Hematopoietic multipotent progenitor cell treated with erythropoietin and hydrocortisone succinate and interleukin-3 and kit ligand, for 17 days (in vitro differentiated cells): Measurements from ENCODE around the gene NOD2.

Source experiments
- DNase-seq: peaks from one replicate; pipeline ENCODE4 v3.0.0-alpha.2; 2015; ENCODE audit warnings: low spot score

Gene NOD2

DNA sequence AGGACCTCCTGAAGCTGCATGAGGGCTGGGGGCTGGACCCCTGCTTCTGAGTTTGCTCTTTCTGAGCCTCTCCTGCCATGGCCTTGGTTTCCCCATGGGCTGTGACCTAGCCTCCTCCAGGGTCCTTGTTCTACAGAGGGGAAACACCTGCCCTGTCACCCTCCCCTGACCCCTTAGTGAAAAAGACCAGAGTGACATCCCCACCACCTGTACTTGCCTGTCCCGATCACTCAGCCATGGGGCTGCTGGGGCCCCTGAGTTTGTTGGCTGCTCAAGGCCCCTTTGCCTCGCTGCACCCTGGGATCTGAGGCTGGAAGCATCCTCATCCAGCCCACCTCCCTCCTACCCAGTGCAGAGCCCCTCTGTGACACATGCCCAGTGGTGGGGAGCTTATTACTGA is 800 bp downstream of the NOD2 start:
- DNase-seq = no peak

DNA sequence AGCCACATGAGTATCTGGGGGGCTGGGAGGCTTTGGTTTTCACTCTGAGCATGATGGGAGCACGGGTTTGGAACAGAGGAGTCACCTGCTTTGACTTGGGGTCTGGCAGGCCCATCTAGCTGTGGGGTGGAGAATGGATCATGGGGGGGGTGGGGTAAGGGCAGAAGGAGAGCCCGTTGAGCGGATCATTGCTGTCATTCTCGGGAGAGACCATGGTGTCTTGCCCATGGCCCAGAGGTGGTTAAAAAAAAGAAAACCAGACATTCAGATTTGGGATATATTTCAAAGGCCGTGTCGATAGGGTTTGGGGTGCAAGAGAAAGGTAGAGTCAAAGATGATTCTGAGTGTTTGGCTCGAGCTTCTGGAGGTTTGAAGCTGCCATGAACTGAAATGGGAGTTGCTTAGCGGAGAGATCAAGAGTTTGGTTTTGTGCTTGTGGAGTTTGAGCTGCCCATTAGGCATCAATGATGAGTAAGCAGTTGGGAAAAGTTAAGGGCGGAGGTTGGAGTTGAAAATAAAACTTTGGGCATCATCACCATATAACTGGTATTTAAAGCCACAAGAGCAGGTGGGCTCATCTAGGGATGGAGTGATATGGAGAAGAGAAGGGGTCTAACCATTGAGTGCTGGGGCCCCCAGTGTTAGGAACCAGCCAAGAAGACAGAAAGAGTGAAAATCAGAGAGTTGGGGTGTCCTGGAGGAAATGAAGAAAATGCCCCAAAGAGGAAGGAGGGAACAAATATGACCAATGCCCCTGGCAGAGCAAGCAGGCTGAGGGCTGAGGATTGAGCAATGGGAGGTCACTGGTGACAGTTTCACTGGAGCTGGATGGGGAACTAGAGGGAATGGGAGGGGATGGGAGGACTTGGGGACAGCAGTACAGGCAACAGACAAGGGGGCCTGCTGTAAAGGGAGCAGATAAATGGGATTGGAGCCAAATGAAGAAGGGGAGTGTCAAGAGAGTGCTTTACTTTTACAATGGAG is 1.9 kb downstream of the NOD2 start:
- DNase-seq = no peak

DNA sequence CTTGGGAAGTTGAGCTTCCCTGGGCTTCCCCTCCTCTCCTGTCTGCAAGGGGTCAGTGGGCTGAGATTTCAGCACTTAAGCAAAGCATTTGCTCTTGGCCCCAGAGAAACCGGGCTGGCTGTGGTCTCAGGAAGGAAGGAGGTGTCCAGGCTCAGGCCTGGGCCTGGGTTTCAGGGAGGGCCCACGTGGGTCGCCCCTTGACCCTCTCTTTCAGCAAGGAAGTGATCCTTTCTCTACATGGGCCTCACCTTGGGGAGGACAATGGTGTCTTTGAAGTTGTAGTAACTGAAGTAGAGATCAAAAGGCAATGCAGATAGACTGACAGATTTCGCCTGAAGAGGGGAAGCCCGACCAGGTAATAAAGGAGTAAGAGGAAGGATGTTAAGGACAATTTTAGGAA is 2.7 kb downstream of the NOD2 start:
- DNase-seq = no peak

DNA sequence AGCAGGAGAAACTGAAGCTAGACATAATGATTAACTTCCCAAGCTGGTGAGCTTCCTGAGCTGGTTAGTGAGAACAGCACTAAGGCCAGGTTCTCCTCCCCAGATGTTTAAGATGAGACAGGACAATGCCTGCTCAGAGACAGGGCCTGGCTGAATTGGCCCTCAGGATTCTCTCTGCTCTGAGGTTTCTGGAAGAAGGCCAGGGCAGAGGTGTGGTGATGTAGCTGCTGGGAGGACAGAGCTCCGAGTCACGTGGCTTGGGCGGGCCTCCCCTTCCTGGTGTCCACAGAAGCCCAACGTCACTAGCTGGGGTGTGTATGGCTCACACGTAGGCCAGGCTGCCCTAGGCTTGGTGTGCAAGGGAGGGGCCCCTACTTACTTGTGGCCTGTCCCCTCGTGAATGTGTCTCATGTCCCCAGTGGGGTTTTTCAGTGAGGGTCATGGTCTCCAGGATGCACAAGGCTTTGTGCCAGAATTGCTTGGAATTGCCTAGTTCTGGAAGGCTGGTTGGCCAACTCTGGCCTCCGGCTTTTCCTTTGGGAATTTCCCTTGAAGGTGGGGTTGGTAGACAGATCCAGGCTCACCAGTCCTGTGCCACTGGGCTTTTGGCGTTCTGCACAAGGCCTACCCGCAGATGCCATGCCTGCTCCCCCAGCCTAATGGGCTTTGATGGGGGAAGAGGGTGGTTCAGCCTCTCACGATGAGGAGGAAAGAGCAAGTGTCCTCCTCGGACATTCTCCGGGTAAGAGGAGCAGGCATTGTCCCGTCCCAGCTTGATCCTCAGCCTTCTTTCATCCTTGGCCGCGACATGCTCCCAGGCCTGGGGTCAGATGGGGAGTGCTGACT is 3.4 kb downstream of the NOD2 start:
- DNase-seq = peak; percentile 82

DNA sequence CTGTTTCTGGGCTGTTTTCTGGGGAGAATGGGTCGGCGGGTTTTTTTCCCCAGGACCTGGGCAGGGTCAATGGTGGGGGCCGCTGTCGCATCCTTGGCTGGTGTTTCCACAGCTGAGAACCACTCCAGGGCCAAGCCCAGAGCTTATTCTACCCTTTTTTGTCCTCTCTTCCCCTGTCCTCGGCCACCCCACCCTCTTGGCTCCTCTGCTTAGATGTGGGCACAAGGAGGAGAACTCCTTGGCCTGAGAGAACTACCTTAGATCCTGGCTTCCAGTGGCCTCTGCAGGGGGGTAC is 4.0 kb downstream of the NOD2 start:
- DNase-seq = no peak

DNA sequence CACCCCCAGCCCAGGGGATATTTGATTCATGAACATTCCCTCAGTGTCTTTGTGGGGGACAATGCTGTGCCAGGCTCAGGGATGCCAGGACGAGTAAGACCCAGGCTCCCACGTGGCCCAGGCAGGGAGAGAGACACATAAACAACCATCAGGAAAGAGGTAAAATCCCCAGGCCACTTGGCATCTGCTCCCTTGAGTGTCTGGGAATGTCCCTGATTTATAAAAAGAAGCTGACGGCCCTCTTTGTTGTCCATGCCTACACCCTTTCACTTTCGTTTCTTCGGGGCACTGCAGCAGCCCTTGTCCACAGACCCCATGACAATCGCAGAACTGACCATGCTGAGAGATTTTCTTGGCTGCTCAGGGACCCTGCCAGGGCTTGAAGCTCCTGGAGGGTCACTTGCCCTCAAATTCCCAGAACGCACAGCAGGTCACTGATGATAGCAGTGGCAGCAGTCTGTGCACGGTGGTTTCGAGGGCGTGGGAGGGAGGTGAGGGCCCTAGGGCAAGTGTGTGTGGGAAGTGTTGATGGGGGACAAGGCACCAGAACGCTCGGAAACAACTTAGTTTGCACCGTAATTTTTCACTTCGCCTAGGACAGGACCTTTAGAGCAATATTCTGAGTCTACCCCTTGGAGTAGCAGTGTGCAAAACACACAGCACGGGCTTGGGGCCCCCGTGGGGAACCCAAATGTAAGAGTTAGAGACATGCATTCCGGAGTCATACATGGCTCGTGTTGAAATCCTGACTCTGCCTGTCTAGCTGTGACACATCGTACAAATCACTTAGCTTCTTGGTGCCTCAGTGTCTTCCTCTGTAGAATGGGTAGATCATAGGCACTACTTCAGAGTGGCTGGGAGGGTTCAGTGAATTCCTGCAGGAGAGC is 4.7 kb downstream of the NOD2 start:
- peak; percentile 9 for DNase-seq

DNA sequence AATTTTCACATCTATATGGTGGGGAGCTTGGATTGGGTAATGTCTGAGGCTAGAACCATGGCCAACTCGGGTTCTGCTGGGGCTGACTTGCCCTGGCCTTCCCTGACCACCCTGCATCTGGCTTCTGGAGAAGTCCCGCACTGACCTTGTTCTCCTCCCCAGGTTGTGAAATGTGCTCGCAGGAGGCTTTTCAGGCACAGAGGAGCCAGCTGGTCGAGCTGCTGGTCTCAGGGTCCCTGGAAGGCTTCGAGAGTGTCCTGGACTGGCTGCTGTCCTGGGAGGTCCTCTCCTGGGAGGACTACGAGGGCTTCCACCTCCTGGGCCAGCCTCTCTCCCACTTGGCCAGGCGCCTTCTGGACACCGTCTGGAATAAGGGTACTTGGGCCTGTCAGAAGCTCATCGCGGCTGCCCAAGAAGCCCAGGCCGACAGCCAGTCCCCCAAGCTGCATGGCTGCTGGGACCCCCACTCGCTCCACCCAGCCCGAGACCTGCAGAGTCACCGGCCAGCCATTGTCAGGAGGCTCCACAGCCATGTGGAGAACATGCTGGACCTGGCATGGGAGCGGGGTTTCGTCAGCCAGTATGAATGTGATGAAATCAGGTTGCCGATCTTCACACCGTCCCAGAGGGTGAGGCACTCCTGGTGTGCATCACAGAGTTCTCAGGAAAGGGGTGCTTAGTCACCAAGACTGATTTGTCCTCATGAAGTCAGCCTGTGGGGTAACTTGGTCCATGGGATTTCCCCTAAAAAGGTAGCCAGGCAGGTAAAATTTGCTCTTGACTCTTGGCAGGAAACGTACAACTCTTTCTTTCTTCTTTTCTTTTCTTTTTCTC is 6.1 kb downstream of the NOD2 start:
- DNase-seq = no peak

DNA sequence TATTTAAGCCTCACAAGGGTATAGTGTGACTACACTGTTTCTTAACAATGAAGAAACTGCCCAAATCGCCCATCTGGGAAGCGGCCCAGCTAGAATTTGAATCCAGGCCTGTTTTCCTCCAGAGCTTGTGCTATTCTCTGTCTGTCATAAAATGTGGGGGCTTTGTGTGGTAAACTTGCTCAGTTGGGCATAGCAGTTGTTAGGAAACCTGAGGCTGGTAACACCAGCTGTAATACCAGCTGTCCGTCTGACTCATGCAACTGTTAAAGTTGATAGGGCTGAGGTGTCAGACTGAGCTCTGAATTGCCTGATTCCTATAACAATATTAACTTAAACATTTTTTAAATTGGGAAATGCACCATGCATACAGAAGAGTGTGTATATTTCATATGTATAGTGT is 9.3 kb downstream of the NOD2 start:
- no peak for DNase-seq

DNA sequence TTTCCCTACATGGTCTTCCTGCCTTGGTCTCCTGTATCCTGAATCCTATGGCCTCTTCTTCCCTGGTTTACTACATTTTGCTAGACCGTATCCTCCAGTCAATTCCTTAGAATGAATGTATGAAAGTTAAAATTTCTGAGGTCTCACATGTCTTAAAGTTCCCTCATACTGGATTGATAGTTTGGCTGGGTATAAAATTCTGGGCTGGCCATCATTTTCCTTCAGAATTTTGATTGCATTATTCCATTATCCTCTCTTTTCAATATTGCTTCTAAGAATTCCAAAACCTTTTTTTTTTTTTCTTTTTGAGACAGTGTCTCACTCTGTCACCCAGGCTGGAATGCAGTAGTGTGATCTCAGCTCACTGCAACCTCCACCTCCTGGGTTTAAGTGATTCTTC is 10.8 kb downstream of the NOD2 start:
- DNase-seq = no peak

DNA sequence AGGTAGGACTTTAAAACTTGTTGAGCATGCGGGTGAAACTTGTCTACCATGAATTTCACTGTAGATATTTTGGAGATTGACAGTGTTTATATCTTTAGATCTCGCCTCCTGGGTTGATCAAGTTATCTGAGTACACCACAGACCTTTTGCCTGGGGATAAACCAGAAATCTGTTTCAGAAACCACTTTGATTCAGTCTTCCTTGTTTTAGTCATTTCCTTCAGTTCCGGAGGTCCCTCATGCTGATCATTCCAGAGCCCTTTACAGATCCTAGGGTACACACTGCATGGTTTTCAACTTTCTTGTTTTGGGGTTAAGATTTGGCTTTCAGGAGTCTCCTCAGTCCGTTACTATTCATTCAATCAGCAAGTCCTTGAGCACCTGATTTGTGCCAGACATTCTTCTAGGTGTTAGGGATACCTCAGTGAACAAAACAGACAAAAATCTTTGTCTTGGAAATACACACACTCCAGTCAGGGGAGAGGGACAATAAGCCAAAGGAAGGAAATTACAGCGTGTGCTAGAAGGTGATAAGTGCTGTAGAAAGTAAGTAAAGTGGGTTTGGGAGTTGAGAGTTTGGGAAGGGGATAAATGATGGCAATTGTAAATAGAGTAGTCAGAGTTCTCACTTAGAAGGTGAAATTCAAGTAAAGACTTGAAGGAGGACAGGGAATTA is 12.2 kb downstream of the NOD2 start:
- DNase-seq = no peak

DNA sequence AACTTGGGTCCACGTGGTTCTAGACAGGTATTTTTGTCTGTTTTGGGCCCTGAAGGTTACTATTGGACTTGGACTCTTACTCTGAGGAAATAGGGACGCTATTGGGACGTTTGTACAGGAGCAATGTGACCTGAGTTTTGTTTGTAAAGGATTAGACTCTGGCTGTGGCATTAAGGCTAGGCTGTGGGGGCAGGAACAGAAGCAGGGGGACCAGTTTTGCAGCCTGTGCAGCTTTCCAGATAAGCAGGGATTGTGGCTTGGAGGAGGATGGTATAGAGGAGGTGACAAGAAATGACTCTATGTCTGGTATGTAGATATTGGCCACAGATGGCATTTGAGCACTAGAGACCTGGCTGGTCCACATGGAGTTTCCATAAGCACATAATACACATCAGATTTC is 12.8 kb downstream of the NOD2 start:
- DNase-seq = no peak

DNA sequence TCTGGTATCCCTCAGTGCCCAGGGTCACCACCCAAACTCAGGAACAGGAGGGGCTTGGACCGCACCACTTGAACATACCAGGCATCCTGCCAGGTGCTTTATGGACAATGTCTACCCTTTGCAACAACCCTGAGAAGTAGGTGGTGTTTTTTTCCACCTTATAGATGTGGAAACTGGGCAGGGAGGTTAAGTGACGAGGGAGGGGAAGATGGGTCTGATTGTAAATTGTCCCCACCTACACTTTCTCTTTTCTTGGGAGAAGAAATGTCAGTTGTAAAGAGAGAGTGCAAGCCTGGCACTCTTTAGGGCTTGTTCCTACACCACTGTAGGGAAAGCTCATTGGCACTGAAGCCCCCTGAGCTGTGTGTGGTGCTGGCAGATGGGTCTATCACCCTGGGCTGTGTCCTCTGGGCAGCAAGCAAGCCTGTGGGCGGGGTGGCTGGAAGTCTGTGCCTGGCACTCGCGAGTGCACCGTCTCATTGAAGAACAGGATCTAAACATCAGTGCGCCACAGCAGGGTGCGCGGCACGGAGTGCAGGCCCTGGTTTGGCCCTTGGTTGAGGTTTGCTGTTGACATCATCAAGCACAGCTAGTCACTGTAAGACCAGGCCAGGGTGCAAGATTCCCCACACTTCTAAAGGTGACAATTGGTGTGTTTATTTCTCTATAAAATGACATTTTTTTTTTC is 15.1 kb downstream of the NOD2 start:
- DNase-seq = no peak

DNA sequence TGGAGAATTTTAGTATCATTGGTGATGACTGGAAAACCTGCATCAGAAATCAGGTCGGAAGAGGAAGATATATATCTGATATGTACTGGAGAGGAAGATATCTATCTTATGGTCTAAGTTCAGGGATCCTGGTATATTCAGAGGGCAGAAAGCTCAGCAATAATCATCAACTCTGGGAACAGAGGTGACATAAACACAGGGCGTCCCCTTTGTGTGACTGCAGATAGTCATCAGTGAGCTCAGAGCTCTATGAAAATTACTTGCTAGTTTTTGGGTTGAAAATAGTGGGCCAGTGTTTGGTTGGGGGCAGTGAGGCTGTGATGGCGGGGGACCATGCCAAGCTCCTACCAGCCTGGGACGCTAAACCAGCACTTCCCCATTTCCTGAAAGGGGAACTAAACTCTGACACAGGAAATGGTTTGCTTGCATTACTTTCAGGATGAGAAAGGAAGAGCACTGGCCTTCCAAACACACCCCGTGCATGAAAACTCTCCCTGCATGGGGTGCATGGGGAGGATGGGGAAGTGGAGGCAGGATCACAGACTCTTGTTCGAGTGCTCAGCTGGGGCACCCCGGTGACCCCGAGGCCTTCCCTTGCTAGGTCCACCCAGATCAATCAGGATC is 15.8 kb downstream of the NOD2 start:
- DNase-seq = no peak

DNA sequence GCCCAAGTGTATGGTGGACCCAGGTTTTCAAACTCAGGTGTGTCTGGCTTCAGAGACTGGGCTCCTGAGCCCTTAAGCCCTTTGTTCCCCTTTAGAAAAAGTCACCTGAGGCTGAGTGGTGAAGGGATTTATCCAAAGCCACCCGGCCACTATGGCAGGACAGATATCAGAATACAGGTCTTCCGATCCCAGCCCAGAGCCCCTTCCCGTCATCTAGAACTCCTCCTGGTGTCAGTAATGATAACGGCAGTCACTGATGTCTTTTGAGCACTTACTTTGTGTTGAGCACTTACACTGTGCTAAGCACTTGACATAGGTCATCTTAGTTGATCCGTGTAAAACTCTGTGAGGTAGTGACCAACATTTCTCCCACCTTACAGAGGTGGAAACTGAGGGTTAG is 16.6 kb downstream of the NOD2 start:
- no peak for DNase-seq

DNA sequence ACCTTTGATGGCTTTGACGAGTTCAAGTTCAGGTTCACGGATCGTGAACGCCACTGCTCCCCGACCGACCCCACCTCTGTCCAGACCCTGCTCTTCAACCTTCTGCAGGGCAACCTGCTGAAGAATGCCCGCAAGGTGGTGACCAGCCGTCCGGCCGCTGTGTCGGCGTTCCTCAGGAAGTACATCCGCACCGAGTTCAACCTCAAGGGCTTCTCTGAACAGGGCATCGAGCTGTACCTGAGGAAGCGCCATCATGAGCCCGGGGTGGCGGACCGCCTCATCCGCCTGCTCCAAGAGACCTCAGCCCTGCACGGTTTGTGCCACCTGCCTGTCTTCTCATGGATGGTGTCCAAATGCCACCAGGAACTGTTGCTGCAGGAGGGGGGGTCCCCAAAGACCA is 17.6 kb downstream of the NOD2 start:
- DNase-seq = no peak

DNA sequence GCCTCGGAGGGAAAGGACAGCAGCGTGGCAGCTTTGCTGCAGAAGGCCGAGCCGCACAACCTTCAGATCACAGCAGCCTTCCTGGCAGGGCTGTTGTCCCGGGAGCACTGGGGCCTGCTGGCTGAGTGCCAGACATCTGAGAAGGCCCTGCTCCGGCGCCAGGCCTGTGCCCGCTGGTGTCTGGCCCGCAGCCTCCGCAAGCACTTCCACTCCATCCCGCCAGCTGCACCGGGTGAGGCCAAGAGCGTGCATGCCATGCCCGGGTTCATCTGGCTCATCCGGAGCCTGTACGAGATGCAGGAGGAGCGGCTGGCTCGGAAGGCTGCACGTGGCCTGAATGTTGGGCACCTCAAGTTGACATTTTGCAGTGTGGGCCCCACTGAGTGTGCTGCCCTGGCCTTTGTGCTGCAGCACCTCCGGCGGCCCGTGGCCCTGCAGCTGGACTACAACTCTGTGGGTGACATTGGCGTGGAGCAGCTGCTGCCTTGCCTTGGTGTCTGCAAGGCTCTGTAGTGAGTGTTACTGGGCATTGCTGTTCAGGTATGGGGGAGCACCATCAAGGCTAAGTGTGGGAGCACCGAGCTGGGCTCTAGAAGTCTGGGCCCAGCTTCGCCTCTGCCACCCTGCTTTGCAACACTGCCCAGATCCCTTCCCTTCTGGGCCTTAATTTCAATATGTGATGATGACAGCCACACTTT is 18.6 kb downstream of the NOD2 start:
- DNase-seq = no peak

DNA sequence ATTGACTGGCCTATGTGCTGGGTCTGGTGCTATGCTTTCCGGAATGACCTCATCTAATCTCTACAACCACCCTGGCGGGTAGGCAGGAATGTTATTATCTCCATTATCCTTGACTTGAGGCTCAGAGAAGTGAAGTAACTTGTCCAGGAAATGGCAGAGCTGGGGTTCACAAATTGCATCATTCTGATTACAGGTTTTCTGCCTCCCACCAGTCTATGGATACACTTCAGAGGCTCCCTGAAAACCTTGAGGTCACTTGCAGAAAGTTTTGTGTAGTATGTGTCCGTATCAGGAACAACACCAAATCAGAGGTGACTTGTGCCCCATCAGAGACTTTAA is 19.1 kb downstream of the NOD2 start:
- no peak for DNase-seq

DNA sequence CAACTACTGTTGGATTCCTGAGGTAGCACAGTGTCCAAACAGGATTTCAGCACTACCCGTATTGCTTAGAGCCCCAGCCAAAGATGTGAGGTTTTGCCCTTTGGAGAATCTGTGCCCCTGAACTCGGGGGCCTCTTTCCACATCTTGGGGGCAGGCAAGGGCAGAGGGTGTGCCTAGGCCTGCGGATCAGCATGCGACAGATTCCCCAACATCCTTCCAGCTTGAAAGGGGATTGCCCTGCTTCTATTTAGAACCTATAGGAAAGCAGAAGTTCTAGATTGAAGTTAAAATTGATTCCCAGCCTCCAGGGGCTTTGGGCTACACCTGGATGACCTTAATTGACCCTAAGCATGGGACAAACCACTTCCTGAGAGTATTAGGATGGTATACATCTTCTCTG is 19.6 kb downstream of the NOD2 start:
- DNase-seq = no peak

DNA sequence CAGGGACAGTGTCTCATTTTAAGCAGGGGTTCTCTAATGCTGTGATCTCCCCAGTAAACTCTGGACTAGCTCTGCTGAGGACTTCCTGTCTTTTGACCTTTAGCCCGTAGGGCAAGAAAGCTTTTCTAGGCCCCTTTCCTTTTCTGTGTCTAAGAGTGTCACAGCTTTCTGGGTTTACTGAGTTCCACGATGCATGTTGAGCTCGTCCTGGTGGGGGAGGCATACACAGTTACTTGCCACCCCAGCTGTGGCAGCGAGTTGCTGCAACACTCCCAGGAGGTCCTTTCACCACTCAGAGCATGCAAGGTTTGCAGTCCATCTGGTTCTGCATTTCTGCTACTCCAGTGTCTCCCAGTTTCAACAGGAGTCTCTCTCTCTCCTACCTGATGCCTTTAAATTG is 23.7 kb downstream of the NOD2 start:
- no peak for DNase-seq
